Subcutaneous preadipocyte (primary cell): ENCODE measurements around the gene ZGPAT. TPM values are rescaled to one million over a fixed set of nuclear protein-coding genes. Genes with fewer than 3 reads are reported as not detected.

Experiments used
- small RNA-seq: library from RNA; depleted of rRNA; stranded (forward); fragments of <200 nt; gene quantifications from one replicate; pipeline ENCODE3, GENCODE V24; 2012
- total RNA-seq: library from RNA; depleted of rRNA; stranded (reverse); fragments of >200 nt; gene quantifications from 2 replicates; pipeline ENCODE4 v1.2.3, GENCODE V29; 2012

The ZGPAT gene, protein sequence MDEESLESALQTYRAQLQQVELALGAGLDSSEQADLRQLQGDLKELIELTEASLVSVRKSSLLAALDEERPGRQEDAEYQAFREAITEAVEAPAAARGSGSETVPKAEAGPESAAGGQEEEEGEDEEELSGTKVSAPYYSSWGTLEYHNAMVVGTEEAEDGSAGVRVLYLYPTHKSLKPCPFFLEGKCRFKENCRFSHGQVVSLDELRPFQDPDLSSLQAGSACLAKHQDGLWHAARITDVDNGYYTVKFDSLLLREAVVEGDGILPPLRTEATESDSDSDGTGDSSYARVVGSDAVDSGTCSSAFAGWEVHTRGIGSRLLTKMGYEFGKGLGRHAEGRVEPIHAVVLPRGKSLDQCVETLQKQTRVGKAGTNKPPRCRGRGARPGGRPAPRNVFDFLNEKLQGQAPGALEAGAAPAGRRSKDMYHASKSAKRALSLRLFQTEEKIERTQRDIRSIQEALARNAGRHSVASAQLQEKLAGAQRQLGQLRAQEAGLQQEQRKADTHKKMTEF
- 15.1 and 19.4 TPM in 2 replicates for total RNA-seq

DNA sequence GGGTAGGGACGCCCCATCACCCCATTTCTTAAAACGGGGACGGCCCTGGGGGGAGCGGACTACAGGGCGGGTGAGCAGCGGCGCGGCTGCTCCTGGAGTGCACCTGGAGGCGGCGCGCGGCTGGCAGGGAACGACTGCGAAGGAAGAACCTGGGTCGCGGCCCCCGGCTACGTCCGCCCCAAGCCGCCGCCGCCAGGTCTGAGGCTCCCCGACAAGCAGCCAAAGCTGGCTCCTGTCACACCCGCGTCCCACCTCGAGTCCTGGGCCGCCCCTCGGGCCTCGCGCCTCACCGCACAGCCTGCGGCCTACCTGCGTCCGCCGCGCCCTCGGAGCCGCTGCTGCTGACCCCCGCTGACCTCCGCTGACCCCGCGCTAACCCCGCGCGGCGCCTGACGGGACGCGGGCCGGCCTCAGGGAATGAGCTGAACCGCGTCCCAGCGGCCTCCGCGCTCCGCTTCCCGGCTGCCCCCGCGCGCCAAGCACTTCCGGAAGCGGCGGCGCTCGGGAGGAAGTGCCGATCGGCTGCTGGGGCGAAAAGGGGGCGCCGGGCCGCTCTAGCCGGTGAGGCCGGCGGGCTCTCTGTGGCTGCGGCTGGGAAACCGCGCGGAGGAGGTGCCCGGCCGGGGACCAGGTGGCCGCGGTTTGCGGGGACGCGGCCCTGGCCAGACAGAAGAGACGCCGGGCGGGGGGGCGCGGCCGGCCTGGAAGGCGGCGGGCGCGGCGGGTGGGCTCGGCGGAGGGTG lies at the start of gene ZGPAT, which contains the start of gene ARFRP1:
ZGPAT (plus strand) TSS at position 482 of the 743 bp plus-strand sequence. CDS start 542 bp downstream, outside the sequence.
ARFRP1 (minus strand) TSS at position 419 of the 743 bp plus-strand sequence. CDS start 885 bp downstream, outside the sequence.

DNA sequence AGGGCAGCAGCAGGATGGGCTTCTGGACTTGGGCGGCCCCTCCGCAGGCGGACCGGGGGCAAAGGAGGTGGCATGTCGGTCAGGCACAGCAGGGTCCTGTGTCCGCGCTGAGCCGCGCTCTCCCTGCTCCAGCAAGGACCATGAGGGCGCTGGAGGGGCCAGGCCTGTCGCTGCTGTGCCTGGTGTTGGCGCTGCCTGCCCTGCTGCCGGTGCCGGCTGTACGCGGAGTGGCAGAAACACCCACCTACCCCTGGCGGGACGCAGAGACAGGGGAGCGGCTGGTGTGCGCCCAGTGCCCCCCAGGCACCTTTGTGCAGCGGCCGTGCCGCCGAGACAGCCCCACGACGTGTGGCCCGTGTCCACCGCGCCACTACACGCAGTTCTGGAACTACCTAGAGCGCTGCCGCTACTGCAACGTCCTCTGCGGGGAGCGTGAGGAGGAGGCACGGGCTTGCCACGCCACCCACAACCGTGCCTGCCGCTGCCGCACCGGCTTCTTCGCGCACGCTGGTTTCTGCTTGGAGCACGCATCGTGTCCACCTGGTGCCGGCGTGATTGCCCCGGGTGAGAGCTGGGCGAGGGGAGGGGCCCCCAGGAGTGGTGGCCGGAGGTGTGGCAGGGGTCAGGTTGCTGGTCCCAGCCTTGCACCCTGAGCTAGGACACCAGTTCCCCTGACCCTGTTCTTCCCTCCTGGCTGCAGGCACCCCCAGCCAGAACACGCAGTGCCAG lies 11.0 kb upstream of the ZGPAT start, which contains the start of gene TNFRSF6B:
TNFRSF6B (plus strand) TSS at position 25 of the 729 bp plus-strand sequence; CDS start at position 141, 116 bp downstream.

DNA sequence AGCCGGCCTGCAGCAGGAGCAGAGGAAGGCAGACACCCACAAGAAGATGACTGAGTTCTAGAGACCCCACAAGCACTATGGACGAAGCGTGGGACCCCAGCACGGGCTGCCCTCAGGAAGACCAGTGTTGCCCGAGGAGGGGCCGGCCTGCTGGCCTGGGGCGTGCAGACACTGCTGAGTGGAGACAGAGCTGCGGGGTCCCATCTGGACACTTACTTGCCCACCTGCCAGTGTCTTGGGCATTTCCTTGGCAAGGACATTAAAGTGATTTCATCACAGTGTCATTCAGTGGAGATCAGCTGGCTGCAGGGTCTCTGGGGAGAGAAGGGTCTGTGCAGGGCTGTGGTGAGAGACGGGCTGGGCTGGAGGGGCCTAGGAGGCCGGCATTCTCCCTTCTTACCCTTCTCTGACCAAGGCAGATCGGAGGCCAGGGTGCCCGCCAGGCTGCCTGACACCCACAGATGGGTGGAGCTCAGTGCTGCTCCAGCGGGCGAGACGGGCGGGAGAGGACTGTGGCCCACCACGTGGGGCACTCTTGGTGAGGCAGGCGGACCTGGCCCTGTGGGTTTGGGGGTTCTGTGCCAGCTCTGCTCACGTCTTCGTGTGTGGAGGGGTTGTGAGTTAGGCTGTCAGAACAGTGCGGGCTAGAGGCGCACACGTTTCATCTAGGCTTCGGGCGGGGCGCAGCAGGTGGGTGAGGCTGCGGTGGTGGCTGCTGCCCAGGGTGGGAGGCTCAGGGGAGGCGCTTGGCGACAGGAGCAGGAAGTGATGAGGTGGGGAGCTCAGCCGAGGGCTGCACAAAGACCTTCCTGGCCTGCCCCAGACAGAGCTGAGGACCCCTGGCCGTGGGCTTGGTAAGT lies 28.2 kb downstream of the ZGPAT start, which contains the start of gene LIME1:
LIME1 (plus strand) TSS at position 806 of the 860 bp plus-strand sequence. CDS start 886 bp downstream, outside the sequence.

DNA sequence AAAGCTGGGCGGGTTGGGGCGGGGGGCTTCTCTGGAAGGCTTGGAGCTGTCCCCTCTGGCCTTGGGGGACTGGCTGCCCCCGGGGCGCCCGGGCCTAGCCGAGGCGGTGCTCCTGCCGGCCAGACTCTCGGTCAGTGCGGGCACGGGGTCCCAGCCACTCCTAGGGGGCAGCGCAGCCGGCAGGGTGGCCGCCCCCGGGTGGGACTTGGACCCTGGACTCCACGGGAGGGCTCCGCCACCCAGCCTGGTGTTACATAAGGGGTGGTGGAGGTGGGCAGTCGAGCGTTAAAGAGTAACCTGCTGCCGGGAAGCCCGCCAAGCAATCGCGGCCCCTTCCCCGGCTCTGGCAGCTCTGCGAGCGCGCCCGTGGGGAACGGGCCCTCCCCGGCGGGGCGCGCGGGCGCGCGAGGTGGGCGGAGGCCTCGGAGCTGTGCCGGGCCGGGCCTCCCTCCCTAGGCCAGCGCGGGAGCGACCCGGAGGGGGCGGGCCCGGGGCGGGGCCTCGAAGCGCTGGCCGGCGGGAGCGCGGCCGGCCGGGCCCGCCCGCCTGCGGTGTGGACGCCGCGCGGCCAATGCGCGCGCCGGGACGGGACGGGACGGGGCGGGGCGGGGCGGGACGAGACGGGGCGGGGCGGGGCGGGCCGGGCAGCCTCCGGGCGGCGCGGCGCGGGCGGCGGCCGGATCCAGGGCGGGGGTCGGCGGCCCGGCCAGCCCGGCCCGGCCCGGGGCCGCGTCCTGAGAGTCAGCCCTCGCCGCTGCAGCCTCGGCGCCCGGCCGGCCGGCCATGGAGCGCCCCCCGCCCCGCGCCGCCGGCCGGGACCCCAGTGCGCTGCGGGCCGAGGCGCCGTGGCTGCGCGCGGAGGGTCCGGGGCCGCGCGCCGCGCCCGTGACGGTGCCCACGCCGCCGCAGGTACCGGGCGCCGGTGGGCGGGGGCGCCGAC lies 31.6 kb downstream of the ZGPAT start, which contains the start of gene SLC2A4RG:
SLC2A4RG (plus strand) TSS at position 647 of the 940 bp plus-strand sequence; CDS start at position 784, 137 bp downstream.

Small RNA genes within 50 kb of the gene (small RNA-seq; reads per million reads assigned to genes)
- gene LIME1 (not detected), gene TNFRSF6B (not detected)

Other genes with a start within 250 kb of the ZGPAT start
- gene KCNQ2, start 235.4 kb upstream of the ZGPAT start, total RNA-seq: not detected in 2 replicates
- not detected in 2 replicates for gene EEF1A2, start 209.0 kb upstream of the ZGPAT start, total RNA-seq
- 58.6 and 66.9 TPM in 2 replicates for gene PPDPF, start 187.3 kb upstream of the ZGPAT start, total RNA-seq
- under 0.01 TPM in 1 of 2 replicates, not detected in the other for gene PTK6, start 170.7 kb upstream of the ZGPAT start, total RNA-seq
- gene SRMS, start 160.3 kb upstream of the ZGPAT start, total RNA-seq: not detected in 2 replicates
- 0.20 and 0.37 TPM in 2 replicates for gene FNDC11, start 153.9 kb upstream of the ZGPAT start, total RNA-seq
- gene HELZ2, start 133.8 kb upstream of the ZGPAT start, total RNA-seq: 21.3 and 35.6 TPM in 2 replicates
- gene GMEB2, start 80.9 kb upstream of the ZGPAT start, total RNA-seq: 6.6 and 12.1 TPM in 2 replicates
- gene STMN3, start 54.6 kb upstream of the ZGPAT start, total RNA-seq: 8.8 and 15.1 TPM in 2 replicates
- gene RTEL1, start 49.7 kb upstream of the ZGPAT start, total RNA-seq: 11.8 and 18.2 TPM in 2 replicates
- 8.2 and 10.7 TPM in 2 replicates for gene TNFRSF6B, start 11.4 kb upstream of the ZGPAT start, total RNA-seq
- 23.5 and 29.7 TPM in 2 replicates for gene ARFRP1, start 63 bp upstream of the ZGPAT start, total RNA-seq
- 2.2 and 2.9 TPM in 2 replicates for gene LIME1, start 28.6 kb downstream of the ZGPAT start, total RNA-seq
- 22.0 and 34.0 TPM in 2 replicates for gene SLC2A4RG, start 31.7 kb downstream of the ZGPAT start, total RNA-seq
- gene ZBTB46, start 123.2 kb downstream of the ZGPAT start, total RNA-seq: under 0.01 and 0.98 TPM in 2 replicates
- not detected in 2 replicates for gene ABHD16B, start 153.5 kb downstream of the ZGPAT start, total RNA-seq
- gene TPD52L2, start 157.2 kb downstream of the ZGPAT start, total RNA-seq: 98.8 and 103 TPM in 2 replicates
- 31.2 and 45.4 TPM in 2 replicates for gene DNAJC5, start 187.1 kb downstream of the ZGPAT start, total RNA-seq
- 22.3 and 26.1 TPM in 2 replicates for gene UCKL1, start 248.4 kb downstream of the ZGPAT start, total RNA-seq